NAMALWA (cell line): ENCODE results near the gene POF1B.
"Not testable (repeated sequence)": the region's sequence is repeated elsewhere in the genome, so short reads cannot be mapped to it uniquely, and the experiment has no call there.

ENCODE experiments used
- DNase-seq: peaks from one replicate; pipeline ENCODE4 v3.0.0-alpha.2; 2015; ENCODE audit warnings: low spot score

Gene POF1B

GRCh38 chrX:85379174-85379907, at the start of gene POF1B:
POF1B (minus strand) TSS chrX:85379665; CDS start chrX:85379454, 211 bp downstream.
- peak; percentile 55 for DNase-seq

GRCh38 chrX:85429066-85429465, 49.6 kb upstream of the POF1B start:
- DNase-seq, result no peak

DNA sequence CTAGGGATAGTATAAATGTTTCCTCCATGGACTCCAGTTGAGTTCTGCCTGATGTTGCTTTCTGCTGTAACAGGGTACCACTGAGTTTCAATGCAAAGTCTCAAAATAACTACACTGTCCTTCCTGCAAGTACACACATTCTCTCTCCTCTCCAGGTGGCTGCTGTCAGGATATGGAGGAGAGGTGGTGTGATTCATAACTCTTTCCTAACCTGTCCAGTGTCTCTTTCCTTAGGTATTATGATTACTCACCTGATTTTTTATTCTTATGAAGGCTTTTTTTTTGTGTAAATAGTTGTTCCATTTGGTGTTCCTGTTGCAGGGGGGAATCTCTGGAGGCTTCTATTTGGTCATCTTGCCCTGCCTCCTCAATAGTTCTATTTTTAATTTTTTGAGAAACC, 39.8 kb upstream of the POF1B start:
- no peak for DNase-seq

DNA sequence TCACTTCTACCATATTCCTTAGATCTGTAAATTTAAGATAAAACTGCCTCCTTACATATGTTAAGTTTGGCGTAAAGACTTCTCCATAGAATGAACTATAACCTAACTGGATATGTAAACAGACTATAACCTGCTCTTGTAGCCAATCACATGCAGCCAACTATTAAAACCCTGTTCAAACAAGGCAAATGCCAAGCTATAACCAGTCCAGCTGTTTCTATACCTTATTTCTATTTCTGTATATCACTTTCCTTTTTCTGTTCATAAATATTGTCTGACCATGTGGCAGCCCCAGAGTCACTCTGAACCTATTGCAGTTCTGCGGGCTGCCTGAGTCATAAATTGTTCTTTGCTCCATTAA, 12.4 kb upstream of the POF1B start:
- no peak for DNase-seq

- no peak for DNase-seq
Measured at GRCh38 chrX:85391185-85391877, 11.9 kb upstream of the POF1B start.

DNA sequence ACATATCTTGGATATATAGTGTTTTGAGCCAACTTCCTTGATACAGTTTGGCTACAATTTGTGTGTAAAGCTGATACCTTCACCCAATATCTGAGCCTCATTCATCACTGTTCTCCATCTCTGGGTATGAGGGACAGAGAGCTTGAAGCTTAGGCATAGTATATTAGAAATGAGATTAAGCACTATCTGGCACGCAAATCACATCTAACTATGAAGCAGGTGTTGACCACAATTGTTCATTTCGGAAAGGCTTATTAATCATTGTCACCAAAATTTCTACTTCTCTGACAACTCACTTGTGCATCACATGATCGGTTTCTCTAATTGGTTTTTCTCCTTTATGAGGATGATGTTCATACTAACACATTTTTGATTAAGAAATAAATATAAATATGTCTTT, 2.1 kb upstream of the POF1B start:
- no peak for DNase-seq

- peak; percentile 1 for DNase-seq
Measured at GRCh38 chrX:85378461-85378860, 1.0 kb downstream of the POF1B start.

DNA sequence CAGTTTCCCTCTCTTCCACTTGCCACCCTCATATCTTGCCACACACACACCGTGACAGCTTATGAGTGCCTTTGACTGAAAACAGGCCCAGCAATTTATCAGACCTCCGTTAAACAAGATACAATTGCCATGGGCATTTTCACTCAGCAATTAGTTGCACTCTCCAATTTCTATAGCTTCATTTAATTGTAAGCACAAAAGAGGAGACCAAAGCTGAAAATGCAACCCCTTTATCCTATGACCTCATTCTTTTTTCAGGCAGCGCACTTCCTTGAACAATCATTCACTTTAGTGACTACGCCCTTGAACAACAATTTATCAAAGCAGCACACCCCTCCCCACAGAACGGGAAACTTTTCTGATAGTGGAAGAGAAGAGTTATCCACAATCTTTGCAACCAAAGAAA, 4.1 kb downstream of the POF1B start:
- no peak for DNase-seq

DNA sequence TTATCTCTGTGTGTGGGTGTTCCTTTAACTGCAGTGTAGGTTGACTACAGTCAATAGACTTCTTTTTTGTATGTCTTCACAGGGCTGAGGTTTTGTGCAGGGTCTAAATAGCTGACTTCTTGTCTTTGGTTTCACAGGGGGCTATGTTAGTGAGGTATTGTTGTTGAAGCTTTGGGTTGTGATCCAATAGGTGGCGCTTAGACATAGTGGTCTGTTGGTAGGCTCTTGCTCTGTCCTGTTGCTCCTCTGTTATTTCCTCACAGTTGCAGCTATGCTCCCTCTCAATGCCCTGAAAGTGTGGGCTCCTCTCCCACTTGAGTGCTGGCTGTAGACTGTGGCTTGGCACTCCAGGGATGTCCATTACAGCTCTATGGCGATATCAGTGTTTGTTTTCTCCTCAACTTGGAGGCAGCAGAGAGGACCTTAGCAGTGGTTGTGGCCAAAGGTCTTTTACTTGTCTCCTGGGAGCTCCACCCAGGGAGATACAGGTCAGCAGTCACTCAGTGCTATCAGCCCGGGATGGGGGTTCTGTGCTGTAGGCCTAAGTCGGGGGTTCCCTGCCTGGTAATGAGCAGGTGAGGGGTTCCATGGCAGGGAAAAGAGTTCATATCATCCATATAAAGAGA, 14.0 kb downstream of the POF1B start:
- no peak for DNase-seq

- DNase-seq, result no peak
Measured at GRCh38 chrX:85359051-85359450, 20.4 kb downstream of the POF1B start.

DNA sequence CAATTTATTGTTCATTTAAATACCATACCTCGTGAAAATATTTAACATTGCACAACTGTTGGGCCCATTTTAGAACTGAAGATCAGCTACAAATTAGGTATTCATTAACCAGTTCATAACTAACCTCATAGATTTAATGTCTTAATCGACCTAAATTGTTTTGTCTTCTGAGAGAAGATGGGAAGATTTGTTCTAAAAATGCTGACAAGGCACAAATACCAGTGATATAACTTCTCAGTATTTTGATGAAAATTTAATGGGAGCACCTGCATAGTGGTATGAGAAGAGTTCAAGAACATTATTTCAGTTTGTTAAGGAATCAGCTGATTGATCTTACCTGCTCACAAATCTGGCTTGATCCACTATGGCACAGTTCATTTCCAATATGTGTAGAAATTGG, 33.9 kb downstream of the POF1B start:
- DNase-seq, result no peak

DNA sequence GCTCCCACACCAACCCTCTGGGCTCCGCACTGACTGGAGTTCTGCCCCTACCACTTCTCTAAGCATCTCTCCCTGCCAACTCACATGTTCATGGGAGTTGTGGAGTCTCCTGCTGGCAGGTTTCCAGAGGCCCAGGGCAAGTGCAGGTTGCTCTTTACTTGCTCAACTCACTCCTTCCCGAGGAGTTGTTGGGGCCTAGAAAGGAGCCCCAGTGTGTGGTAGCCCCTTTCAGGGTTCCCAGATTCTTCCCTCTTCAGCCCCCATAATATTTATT, 52.5 kb downstream of the POF1B start:
- no peak for DNase-seq

DNA sequence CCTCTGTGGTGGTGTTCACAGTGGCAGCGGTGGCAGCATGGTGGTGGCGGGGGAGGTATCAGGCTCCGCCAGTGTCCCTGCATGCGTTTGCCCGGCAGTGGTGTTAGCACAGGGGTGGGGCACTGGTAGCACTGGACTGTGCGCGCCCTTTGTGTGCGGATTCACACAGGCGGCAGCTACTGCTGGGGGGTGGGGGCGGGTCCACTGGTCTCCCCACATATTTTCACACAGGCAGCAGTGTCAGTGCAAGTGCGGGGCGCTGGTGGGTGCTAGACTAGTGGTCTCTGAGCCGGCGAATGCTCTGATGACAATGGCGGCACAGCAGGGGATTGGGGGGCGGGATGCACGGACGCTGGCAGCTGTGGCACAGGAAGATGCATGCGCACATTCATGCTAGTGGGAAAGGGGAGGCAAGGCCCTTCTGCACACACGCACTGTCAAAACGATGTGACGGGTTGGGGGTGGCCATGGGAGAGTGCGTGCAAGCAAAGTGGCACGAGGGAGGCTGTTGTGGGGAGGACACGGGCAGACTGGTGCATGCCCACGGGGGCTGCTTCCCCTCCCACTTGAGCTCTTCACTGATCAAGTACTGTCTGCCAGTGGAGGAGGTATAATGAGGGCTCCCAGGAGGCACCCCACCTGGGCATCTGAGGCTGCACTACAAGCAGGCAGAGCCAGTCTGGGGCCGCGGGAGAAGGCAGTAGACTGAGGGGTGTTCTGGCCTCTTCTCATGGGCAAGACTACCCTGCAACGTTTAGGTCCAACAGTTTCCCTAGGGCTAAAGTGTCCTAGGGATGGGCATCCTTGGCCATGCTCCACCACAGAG, 53.0 kb downstream of the POF1B start:
- no peak for DNase-seq

GRCh38 chrX:85311348-85311747, 68.1 kb downstream of the POF1B start:
- not testable (repeated sequence) for DNase-seq

GRCh38 chrX:85309717-85310116, 69.7 kb downstream of the POF1B start:
- peak; percentile 50 for DNase-seq

GRCh38 chrX:85303544-85303943, 75.9 kb downstream of the POF1B start:
- DNase-seq, result peak; percentile 31

DNA sequence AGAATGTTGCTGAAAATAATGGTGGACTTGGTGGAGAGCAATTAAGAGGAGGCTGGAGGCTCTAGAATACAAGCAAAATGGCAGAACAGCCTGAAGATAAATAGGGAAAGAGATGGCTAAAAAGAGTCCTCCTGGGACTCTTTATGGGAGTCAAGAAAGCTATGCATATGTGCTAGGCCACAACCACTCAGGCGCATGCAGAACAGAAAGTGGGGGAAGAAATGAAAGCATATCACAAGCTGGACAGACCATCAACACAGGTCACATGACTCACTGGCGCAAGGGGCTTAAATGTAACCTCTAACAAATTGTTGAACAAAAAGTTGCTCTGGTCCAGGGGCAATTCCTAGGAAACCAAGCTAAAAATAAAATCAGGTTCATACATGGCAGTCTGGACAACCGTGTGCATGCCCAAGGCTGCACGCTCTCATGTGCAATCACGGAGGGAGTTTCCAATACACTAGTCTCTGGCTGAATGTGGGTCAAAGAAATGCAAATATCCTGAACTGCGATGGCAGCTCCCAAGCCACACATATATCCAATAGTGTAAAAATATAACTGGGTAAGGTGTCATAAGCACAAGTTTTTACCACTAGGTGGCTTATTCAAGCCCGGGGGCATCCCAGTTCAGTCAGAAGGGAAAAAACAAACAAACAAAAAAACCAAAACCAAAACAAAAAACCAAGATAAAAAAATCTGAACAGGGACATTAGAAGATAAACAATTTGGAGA, 90.3 kb downstream of the POF1B start:
- peak; percentile 20 for DNase-seq

- not testable (repeated sequence) for DNase-seq
Measured at GRCh38 chrX:85285286-85285685, 94.2 kb downstream of the POF1B start.

DNA sequence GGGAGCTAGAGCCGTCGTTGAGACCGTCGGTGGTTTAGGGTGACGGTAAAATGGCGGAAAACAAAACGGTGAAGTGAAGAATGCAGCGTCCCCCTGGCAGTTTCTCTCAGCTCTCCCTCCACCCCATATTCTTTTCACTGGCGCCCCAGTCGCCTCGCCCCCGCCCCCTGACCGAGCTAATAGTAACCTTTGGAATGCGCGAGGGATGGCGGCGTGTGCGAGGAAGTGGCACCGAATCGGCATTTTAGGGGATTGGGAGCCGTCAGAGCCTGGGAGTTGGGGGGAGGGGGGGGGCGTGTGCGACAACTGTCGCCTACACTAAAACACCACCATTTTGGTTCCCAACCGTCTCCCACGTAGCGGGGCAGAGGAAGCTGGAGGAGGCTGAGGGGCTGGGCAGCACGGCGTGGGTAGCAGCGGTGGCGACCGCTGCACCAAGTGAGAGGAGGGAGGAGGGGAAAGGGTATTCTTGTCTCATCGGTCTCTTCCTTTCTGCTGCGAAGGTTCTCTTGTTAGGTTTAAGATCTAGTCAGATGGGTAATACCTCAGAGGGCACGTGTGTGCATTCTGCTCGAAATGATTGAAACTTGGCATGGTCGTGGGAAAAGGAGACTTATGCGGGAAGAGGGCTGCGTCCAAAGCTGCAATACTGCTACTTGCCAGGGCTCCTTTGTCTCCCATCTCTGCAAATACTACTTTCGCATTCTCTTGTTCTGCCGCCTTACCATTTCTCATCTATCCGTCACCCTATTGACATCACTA, 134.8 kb downstream of the POF1B start:
- peak; percentile 51 for DNase-seq

DNA sequence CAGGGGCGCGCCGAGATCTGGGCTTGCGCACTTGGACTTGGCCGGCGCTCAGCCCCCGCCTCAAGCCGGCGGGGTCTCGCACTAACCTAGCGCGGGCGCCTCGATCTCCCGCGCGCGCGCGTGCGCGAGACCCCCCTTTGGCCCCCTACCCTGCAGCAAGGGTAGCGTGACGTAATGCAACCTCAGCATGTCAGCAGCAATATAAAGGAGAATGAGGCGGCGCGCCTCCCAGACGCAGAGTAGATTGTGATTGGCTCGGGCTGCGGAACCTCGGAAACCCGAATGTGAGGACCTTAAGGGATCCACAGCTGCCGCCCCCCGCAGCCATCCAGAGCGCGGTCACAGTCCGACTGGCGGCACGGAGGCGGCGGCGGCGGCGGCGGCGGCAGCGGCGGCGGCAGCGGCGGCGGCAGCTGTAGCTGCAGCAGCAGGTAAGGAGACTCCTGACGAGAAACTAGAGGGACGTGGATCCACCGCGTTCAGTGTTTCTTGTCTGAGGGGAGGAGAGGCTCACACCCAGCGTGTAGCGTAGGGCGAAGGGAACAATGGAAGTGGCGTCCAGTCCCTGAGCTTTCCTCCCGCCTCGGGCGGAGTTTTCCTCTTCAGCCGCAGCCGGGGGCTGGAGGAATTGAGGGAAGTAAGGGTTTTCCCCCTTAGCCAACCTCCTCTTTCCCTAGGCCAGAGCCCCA, 135.6 kb downstream of the POF1B start, which contains the start of the genes SATL1 and ZNF711:
Gene SATL1, minus strand, starts transcription at position 19 of the 689 bp plus-strand sequence. CDS start 134,811 bp downstream, outside the sequence.
Gene ZNF711, plus strand, starts transcription at position 231 of the 689 bp plus-strand sequence. CDS start 3,582 bp downstream, outside the sequence.
- DNase-seq, result peak; percentile 85
